Measurements from ENCODE around the gene OMA1.
"Not testable (repeated sequence)": the region's sequence is repeated elsewhere in the genome, so short reads cannot be mapped to it uniquely, and the experiment has no call there.

Gene OMA1

GRCh38 chr1:58573705-58574591 lies 27.4 kb upstream of the OMA1 start:
- DNase-seq (ENCODE audit: low read depth): no peak

DNA sequence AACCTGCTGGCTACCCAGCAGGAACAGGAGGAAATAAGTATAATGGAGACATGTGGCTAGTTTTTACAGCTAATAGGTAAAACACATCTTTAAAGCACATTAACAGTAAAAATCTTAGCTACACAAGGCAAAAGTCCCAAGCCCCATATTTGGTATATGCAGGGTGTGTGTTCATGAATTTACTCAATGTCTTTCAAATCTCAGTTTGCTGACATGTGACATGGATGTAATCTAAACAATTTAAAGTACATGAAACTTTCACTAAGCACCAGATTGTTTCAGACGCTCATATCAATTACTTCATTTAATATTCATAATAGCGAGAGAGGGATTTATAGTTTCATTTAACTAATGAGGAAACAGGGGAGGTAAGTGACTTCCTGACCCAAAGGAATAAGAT lies 26.6 kb upstream of the OMA1 start:
- no peak for DNase-seq (ENCODE audit: low read depth)

DNA sequence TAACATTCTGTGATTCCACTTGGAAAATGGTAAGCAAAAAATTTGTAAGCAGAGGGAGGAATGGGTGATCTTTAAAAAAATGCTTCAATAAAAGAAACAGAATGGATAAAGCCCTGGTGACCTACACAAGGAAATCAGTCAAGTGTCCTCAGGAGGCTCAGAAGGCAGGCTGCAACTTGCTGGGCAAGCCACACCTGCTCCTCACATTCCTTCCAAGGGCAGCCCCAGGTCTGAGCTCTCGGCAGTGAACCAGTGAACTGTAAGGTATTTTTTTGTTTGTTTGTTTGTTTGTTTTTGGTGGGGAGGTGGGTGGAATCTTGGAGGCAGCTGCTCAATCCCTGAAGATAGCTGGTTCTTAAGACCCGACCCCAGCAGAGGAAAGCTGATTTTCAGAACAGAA lies 26.2 kb upstream of the OMA1 start:
- no peak for DNase-seq (ENCODE audit: low read depth)

DNA sequence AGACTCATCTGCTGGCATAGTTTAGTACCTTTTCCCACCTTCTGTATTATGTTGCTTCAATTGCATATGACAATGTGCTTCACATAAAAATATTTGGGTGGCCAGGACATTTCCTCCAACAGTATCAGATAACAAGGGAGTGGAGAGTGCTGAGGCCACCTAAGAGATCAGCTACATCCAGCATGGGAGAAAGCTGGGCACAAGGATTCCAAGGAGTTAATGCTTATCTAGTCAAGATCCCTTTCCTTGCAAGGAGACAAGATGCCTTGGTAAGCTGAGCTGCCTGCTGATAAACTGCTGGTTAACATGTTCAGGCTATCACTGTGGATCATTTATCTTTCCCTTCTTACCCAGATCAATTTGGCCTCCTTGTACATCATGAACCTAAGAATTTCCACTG lies 25.1 kb upstream of the OMA1 start:
- no peak for DNase-seq (ENCODE audit: low read depth)

GRCh38 chr1:58570817-58571216 lies 24.3 kb upstream of the OMA1 start:
- DNase-seq (ENCODE audit: low read depth): no peak

GRCh38 chr1:58570094-58570493 lies 23.6 kb upstream of the OMA1 start:
- DNase-seq (ENCODE audit: low read depth): no peak

DNA sequence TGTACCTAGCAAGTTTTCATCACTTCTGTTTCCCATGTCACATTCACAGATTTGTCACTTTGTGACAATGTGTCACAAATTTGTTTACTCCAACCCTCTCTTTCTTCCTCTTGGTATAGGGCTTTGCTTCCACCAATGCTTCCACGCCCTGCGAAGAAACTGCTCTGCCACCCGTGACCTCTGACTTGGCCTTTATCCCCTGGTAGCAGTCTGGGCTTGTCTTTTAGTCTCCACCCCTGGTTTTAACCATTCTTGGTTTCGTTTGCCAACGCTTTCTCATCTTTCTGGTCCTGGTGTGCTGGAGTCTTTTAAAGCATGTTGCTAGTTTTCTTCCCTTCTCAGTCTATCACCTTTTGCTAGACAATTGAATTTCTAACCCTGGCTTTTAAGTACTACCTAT lies 22.4 kb upstream of the OMA1 start:
- no peak for DNase-seq (ENCODE audit: low read depth)

DNA sequence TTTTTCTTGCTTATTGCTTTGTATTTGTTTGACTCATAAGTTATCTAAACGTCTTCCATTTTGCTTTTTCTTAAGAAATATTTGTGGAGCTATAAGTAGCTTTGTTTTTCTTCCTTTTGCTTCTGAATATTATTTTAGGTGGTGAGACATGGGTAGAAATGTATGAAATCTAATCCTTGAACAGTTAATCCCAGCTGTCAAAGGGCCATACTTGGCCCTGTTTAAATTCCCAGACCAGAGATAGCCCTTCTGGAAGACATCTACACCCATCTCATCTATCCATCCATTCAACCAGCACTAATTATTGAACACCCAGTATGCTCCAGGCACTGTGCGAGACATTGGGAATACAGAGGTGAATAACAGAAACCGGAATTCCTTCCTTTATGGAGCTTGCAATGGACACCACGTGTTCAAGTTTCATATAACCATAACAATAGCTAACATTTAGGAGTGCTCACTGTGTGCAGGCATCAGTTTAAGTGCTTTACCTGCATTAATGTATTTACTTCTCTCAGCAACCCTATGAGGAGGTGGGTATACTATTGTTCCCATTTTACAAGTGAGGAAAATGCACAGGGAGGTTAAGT lies 21.8 kb upstream of the OMA1 start:
- no peak for DNase-seq (ENCODE audit: low read depth)

GRCh38 chr1:58566339-58566738 lies 19.8 kb upstream of the OMA1 start:
- no peak for DNase-seq (ENCODE audit: low read depth)

- DNase-seq (ENCODE audit: low read depth): not testable (repeated sequence)
Measured at GRCh38 chr1:58563715-58564114, 17.2 kb upstream of the OMA1 start.

GRCh38 chr1:58561633-58562032 lies 15.1 kb upstream of the OMA1 start:
- DNase-seq (ENCODE audit: low read depth): no peak

DNA sequence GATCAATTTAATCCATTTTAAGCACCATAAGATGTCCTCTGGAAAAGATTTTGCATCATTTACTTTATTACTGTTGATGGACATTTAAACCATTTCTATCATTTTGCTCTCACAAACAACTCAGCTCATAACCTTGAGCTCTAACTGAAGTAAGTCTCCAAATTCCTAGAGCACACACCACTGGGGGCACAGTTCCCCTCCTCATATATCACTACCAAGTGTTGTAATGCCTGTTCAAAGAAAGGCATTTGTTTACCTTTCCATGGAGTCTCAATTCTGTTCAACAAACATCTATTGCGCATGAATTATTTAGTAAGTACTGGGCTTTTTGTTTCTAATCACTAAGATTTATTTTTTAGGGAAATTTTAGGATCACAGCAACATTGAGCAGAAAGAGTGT lies 8.9 kb upstream of the OMA1 start:
- DNase-seq (ENCODE audit: low read depth): no peak

- no peak for DNase-seq (ENCODE audit: low read depth)
Measured at GRCh38 chr1:58551186-58552140, 4.9 kb upstream of the OMA1 start.

DNA sequence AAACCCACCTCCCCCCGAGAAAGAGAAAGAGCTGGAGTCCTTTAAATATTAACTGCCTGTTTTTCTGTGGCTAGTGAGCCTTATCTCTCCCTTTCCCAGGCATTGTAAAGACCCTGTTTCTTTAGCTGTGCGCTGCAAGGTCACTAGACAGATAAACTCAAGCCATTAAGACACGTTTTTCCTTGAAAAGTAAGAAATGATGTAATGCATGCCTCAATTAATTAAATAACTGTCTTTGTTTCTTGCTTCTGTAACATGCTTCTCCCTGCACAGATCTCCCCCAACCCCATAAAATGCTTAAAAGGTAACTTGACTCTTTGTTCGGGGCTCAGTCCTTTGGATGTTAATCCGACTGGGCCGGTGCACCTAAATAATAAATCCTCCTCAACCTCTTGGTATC lies 2.8 kb upstream of the OMA1 start:
- DNase-seq (ENCODE audit: low read depth): not testable (repeated sequence)

GRCh38 chr1:58548371-58548770 lies 1.8 kb upstream of the OMA1 start:
- DNase-seq (ENCODE audit: low read depth): no peak

- peak; percentile 43 for DNase-seq (ENCODE audit: low read depth)
Measured at GRCh38 chr1:58545591-58546519, 671 bp downstream of the OMA1 start.

DNA sequence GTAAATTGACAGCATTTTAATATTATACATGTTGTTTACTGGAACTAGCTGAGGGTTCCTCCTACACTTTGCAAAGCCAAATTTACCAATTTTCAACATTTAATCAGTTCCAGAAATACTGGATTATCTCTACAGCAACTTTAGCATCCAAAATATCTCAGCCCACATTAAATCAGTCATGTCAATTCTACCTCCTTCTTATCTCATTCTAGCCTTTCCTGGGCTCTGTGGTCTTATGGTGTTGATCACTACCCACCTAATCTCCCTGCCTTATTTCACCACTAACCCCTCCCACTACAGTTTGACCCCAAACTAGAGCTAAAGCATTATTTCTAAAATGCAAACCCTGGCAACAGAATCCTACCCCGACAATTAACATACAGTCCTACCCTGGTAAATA lies 3.3 kb downstream of the OMA1 start:
- DNase-seq (ENCODE audit: low read depth): no peak

DNA sequence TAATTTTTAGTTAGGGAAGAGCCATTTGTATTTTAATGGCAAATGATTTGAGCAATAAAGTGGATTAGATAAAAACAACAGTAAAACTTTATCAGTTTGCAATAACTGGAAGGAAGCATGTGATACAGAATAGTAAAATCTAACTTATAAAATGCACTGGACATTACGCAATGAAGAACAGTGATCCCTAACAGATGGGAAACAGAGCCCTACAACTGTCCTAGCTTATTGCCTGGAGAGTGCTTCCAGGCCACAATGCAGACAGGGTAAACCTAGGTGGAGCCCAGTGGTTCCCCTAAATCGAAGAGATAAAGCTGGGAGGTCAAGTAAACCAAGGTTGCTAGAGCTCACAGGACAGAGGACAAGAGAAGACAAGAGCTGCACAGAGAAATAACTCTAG lies 7.0 kb downstream of the OMA1 start:
- DNase-seq (ENCODE audit: low read depth): no peak

DNA sequence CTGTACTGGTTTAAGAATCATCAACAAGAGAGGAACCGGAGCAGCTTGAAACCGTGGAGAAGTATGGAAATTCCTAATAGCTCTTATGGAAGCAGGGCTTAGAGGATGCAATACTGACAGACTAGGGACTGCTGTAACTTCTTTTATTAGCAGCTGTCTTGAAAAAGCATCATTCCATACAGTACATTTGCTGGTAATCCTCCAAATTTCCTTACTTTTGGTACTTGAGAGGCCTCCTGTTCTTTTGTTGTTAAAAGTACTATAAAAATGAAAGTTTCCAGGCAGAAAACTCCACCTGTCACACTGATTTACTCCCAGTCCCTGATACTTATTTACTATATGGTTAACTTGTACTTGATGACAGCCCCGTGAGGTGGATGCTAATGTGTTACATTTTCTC lies 7.7 kb downstream of the OMA1 start:
- no peak for DNase-seq (ENCODE audit: low read depth)

DNA sequence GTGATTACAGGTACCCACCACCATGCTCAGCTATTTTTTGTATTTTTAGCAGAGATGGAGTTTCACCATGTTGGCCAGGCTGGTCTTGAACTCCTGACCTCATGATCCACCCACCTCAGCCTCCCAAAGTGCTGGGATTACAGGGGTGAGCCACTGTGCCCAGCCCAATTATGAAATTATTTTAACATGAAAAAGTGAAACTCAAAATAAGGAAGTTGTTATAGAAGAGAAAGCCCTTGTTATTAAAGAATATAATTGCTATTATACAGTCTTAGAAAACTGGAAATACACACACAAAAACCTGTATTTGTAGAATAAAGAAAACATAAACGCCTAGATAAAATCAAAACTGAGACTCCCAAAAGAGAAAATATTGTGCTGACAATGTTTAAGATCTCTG lies 14.7 kb downstream of the OMA1 start:
- DNase-seq (ENCODE audit: low read depth): not testable (repeated sequence)

DNA sequence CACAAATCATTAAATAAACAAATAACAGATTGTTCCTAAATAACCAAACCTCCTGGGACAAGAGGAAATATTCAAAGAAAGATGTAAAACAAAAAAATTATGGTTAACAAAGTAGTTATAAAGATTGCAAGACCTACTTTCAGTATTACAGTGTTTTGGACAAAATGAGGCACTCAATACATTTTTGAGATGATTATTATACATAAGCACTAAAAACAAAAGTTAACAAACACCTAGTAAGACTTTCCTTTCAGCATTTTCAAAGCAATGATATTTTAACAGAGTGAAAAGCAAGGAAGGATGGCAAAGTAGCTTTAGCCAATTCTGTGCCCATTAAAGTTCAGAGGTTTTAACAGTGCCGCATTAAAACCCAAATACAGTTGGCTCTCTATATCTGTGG lies 17.2 kb downstream of the OMA1 start:
- no peak for DNase-seq (ENCODE audit: low read depth)

- no peak for DNase-seq (ENCODE audit: low read depth)
Measured at GRCh38 chr1:58528518-58528917, 18.0 kb downstream of the OMA1 start.

Data from stimulated activated CD8-positive, alpha-beta memory T cell treated with anti-CD3 and anti-CD28 coated beads, Interleukin-15, amount 100 ng/mL, for 24 hours (primary cell).